NK-92 treated with Interleukin-12 subunit alpha and Interleukin-12 subunit beta, amount 100 ng/mL, for 24 hours (cell line): Measurements from ENCODE around the gene MS4A4E.
"Not testable (repeated sequence)": the region's sequence is repeated elsewhere in the genome, so short reads cannot be mapped to it uniquely, and the experiment has no call there.

ENCODE experiments used
- DNase-seq: peaks from one replicate; lab custom pipeline; 2025; lab: John Stamatoyannopoulos, UW

Gene MS4A4E

DNA sequence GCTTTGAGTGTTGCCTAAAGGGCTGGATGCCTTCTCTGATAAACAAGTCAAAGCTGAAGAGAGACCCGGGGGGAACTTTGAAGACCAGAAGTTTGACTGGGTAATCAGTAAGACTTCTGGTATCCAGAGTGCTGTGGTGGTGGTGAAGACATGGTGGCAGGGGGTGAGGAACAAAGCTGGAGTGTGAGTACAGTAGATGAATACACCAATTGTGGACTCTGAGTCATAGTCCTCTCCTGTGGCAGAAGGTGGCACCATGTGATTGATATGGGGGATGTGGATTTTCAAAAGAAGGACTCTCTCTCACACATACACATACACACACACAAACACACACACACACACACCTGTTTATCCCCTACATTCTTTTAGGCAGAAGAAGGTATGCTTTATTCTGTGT, 72.4 kb downstream of the MS4A4E start:
- DNase-seq = no peak

DNA sequence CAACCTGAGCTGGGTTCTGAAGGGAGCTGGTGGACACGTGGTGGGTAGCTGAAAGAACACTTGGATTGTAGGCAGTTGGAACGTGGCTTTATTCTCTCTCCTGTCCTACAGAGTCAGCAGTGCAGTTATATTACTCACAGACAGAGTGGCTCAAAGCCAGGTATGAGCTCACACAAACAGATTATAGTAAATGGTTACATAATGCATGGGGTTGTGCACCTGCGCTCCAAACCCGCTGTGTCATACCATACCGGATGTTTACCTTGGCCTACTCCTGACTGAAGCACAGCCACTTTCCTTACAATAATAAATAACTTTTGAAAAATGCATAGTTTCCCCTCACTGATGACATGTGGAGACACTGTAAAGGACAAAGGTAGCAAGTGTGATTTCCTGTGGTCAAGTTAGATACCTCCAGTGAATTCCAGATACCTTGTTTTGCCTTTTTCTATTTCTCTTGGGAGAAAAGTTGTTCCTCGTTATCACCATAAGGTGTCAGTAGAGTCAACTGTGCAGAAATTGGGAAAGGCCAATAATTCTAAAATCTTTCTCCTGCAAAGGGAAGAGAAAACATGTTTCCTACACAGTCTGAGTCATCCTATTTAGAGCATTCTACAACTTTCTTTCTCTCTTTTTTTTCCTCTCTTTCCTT, 73.5 kb downstream of the MS4A4E start:
- no peak for DNase-seq

DNA sequence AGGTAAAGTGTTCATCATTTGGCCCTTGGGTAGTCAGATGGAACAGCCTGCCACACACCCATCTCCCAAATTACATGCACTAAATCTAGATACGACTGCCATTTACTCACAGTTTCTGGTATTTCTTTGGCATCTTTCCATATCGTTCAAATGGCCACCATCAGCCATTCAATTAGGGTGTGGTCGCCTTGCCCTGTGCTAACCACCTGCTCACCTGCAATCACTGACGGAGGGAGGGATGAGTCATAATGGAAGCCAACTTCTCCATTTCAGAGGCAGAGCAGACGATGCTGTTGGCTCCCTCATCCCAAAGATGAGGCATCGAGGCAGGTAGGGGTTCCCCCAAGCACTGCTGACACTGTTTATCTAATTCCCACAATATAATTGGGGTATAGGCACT, 74.6 kb downstream of the MS4A4E start:
- DNase-seq = no peak

DNA sequence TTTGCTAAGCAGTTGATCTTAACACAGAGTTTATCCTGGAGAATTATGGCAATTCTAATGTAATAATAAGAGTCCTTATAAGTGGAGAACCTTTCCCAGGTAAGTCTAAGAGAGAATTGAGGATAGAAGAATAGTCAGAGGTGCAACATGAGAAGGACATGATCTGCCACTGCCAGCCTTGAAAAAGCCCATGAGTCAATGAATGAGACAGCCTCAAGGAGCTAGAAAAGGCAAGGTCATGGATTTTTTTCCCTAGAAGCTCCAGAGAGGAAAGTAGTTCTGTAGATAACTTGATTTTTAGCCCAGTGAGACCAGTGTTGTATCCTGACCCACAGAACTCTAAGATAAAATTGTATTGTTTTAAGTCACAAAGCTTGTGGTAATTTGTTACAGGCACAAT, 77.0 kb downstream of the MS4A4E start:
- no peak for DNase-seq

DNA sequence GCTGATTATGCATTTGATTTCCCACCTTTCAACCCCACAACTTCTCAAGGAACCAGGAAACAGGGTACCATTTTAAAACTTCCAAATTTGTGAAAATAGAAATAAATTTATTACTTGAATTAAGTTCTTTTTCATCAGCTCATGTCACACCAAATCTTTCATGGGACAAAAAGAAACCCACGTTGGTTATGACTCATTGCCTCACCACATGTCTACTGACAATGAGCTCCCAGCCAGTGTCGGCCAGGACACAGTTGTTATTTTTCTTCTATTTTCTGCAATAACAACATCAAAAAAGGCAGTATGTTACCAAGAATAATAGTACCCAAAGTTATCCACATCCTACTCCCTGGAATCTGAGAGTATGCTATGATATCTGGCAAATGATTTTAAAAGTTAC, 77.4 kb downstream of the MS4A4E start:
- no peak for DNase-seq

DNA sequence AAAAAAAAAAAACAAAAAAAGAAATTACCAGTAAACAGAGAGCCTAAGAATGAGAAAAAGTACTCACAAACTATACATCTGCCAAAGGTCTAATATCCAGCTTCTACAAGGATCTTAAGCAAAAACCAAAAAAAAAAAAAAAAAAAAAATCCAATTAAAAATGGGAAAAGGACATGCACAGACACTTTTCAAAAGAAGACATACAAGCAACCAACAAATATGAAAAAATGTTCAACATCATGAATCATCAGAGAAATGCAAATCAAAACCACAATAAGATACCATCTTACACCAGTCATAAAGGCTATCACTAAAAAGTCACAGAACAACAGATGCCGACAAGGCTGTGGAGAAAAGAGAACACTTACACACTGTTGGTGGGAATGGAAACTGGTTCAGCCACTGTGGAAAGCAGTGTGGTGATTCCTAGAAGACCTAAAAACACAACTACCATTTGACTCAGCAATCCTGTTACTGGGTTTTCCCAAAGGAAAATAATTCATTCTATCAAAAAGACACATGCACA, 78.3 kb downstream of the MS4A4E start:
- no peak for DNase-seq

DNA sequence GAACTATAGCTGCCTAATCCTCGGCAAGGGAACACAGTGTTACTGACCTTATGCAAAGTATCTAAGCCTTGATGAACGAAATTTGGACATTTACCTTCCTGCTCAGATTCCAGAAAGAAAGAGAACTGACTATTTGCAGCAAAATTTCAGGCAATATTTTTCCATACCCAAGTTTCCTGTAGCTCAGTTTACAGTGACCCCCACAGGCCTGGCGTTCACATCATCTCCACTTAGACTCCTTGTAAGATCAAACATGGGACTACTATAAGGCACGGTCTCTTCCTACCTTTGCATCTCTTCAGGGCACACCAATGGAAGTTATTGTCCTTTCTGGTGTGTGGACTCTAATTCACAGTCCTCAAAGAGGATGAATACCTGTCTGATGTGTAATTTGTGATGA, 81.2 kb downstream of the MS4A4E start:
- DNase-seq = no peak

DNA sequence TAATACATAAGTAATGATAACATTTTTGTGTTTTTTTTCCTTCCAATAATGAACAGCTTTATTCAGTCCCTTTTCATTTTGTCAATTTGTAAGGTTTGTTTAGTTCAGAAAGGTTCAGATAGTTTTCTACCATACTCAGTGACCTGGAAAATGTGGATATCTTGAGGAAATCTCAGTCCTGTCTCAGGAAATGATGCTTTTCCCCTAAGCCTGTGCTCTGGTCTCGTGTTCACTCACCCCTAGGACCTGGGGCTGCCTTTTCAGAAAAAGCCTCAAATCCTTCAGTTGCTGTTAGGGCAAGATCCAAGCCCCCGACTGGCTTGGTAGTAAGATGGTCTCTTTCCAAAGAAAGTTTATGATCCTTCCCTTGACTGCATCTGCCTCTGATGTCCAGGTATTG, 81.8 kb downstream of the MS4A4E start:
- no peak for DNase-seq

DNA sequence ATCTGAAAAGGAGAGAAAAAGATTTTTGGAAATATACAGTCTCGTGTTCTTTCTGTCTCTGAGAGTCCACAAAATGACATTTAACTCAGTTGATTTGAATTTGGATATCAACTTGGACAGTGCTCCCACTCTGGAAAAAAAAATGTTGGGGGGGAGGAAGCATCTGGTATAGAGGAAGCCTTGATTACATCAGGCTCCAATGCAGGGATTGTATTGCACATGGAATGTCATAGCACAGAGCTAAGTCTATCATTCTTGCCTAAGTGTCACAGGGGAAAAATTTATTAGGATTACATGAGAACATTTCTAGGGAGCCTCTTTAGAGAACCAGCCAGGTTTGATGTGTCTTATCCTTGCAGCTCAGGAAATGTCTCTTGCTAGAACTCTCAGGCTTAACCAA, 83.1 kb downstream of the MS4A4E start:
- DNase-seq = no peak

GRCh38 chr11:60159284-60159683, 83.7 kb downstream of the MS4A4E start:
- DNase-seq = no peak

- no peak for DNase-seq
Measured at GRCh38 chr11:60158636-60159035, 84.3 kb downstream of the MS4A4E start.

GRCh38 chr11:60155931-60156330, 87.0 kb downstream of the MS4A4E start:
- DNase-seq = no peak

DNA sequence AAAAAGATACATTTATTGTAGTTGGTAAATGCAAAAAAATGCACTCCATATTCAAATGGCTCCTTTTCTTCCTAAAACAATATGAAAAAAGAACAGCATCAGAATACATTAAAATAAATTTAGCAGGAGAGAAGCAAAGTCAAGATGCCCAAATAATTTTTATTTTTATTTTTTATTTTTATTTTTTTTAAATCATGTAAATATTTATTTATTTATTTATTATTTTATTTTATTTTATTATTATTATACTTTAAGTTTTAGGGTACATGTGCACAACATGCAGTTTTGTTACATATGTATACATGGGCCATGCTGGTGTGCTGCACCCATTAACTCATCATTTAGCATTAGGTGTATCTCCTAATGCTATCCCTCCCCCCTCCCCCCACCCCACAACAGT, 90.2 kb downstream of the MS4A4E start:
- not testable (repeated sequence) for DNase-seq

DNA sequence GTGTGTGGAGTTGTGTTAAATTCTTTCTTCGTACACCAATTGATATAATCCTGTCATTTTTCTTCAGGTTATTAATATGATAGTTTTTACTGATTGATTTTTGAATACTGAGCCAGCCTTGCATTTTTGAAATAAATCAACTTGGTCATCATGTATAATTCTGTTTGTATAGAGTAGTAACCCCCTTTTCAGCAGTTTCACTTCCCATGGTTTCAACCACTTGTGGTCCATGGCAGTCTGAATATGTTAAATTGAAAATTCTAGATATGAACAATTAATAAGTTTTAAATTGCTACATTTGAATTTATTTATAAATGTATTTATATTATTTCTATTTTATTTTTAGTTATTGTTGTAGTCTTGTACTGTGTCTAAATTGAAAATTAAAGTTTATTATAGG, 92.7 kb downstream of the MS4A4E start:
- no peak for DNase-seq
